CD4-positive, alpha-beta T cell treated with Interleukin-12 subunit alpha and Interleukin-12 subunit beta, for 1 hour (primary cell): ENCODE data around the gene TTC19.

Source experiments
- DNase-seq: peaks from one replicate; pipeline ENCODE4 v3.0.0-alpha.2; 2020

The TTC19 gene

GRCh38 chr17:15999141-15999973, at the start of gene TTC19, which contains the start of gene ZSWIM7:
Gene TTC19 (plus strand): TSS chr17:15999824. CDS start chr17:15999849, 25 bp downstream.
Gene ZSWIM7 (minus strand): TSS chr17:15999704. CDS start chr17:15999594, 110 bp downstream.
- DNase-seq: peak; percentile 93

GRCh38 chr17:15951368-15952047, 48.1 kb upstream of the TTC19 start:
- no peak for DNase-seq

GRCh38 chr17:15952048-15952532, 47.5 kb upstream of the TTC19 start:
- DNase-seq: no peak

- DNase-seq: no peak
These were observed 46.5 kb upstream of the TTC19 start for GRCh38 chr17:15952916-15953790.

GRCh38 chr17:15954222-15954621, 45.4 kb upstream of the TTC19 start:
- no peak for DNase-seq

GRCh38 chr17:15955793-15956541, 43.7 kb upstream of the TTC19 start:
- DNase-seq: no peak

GRCh38 chr17:15957206-15957605, 42.4 kb upstream of the TTC19 start:
- no peak for DNase-seq

- no peak for DNase-seq
These were observed 41.9 kb upstream of the TTC19 start for GRCh38 chr17:15957608-15958307.

GRCh38 chr17:15958484-15958854, 41.2 kb upstream of the TTC19 start:
- DNase-seq: no peak

- no peak for DNase-seq
These were observed 35.9 kb upstream of the TTC19 start for GRCh38 chr17:15963670-15964110.

GRCh38 chr17:15965528-15965927, 34.1 kb upstream of the TTC19 start:
- DNase-seq: no peak

- no peak for DNase-seq
These were observed 33.3 kb upstream of the TTC19 start for GRCh38 chr17:15966183-15966878.

GRCh38 chr17:15966879-15967248, 32.8 kb upstream of the TTC19 start:
- no peak for DNase-seq

GRCh38 chr17:15967706-15968399, 31.8 kb upstream of the TTC19 start:
- no peak for DNase-seq

- no peak for DNase-seq
These were observed 30.2 kb upstream of the TTC19 start for GRCh38 chr17:15969463-15969862.

GRCh38 chr17:15970500-15970899, 29.1 kb upstream of the TTC19 start:
- DNase-seq: no peak

GRCh38 chr17:15971098-15971678, 28.4 kb upstream of the TTC19 start:
- DNase-seq: no peak

GRCh38 chr17:15971882-15972281, 27.7 kb upstream of the TTC19 start:
- DNase-seq: no peak

GRCh38 chr17:15972497-15972951, 27.1 kb upstream of the TTC19 start:
- DNase-seq: no peak

- DNase-seq: no peak
These were observed 26.6 kb upstream of the TTC19 start for GRCh38 chr17:15973016-15973415.
